Lung (tissue), 12 donors: ENCODE data around the gene LIPF. TPM values are rescaled to one million over a fixed set of nuclear protein-coding genes. Genes with fewer than 3 reads are reported as not detected.
"Not testable (repeated sequence)": the region's sequence is repeated elsewhere in the genome, so short reads cannot be mapped to it uniquely, and the experiment has no call there.

ENCODE experiments used
- ATAC-seq: fragments of 200-7000 bp; cut with Tn5 transposase; one replicate; pipeline ENCODE4 v1.9.1; 2020; ENCODE audit warnings: moderate number of reproducible peaks; ENCODE audit not compliant: insufficient read depth, low FRiP score
- DNase-seq, 3 donors: peaks; one replicate each; pipeline ENCODE4 v3.0.0-alpha.2; 2013 to 2017
- H3K27ac ChIP-seq, 2 donors: one replicate each; pipeline ENCODE4 v1.5.1; 2013; ENCODE audit warnings: mild to moderate bottlenecking in 2 of 2, moderate library complexity in 2 of 2, control low read depth in 1 of 2, inconsistent platforms in 1 of 2, low read depth in 1 of 2, low read length in 1 of 2
- H3K27me3 ChIP-seq, 3 donors: one replicate each; pipeline ENCODE4 v1.5.1; 2013; ENCODE audit warnings: low read length in 2 of 3; ENCODE audit not compliant: control insufficient read depth in 3 of 3, insufficient read depth in 3 of 3
- H3K36me3 ChIP-seq, 4 donors: one replicate each; pipeline ENCODE4 v1.5.1; 2013; ENCODE audit warnings: low read length in 4 of 4, mild to moderate bottlenecking in 1 of 4, moderate library complexity in 1 of 4; ENCODE audit not compliant: control insufficient read depth in 4 of 4, insufficient read depth in 4 of 4
- H3K4me1 ChIP-seq, 5 donors: one replicate each; pipeline ENCODE4 v1.5.1; 2013; ENCODE audit warnings: low read length in 5 of 5, mild to moderate bottlenecking in 2 of 5, moderate library complexity in 1 of 5; ENCODE audit not compliant: control insufficient read depth in 5 of 5, insufficient read depth in 5 of 5
- H3K4me3 ChIP-seq: one replicate; pipeline ENCODE4 v1.5.1; 2013; ENCODE audit warnings: mild to moderate bottlenecking, control low read depth, moderate library complexity
- H3K9ac ChIP-seq, 2 donors: one replicate each; pipeline ENCODE4 v1.5.1; 2013; ENCODE audit warnings: low read length in 2 of 2, control low read depth in 1 of 2; ENCODE audit not compliant: insufficient read depth in 1 of 2
- H3K9me3 ChIP-seq, 4 donors: one replicate each; pipeline ENCODE4 v1.5.1; 2013; ENCODE audit warnings: low read length in 3 of 4, mild to moderate bottlenecking in 1 of 4, moderate library complexity in 1 of 4; ENCODE audit not compliant: control insufficient read depth in 4 of 4, insufficient read depth in 3 of 4
- CTCF ChIP-seq: IDR thresholded peaks from 2 replicates; pipeline ENCODE4 v1.5.1; 2012; ENCODE audit warnings: mild to moderate bottlenecking; ENCODE audit errors: control extremely low read depth, extremely low read depth
- WGBS, 2 donors: extraction: QIAGEN DNeasy Blood & Tissue Kit; methylation state at CpG; one replicate each; pipeline ENCODE4 v1.1.7; 2013; 5-methylcytosine and 5-hydroxymethylcytosine counted together
- polyA plus RNA-seq, 2 donors: library from polyadenylated mRNA; stranded (reverse); fragments of 200-250 nt; gene quantifications; one replicate each; pipeline ENCODE4 v1.2.1, GENCODE V29; 2013
- total RNA-seq, 2 donors: library from RNA; depleted of rRNA in 1 of 2; stranded (reverse); fragments of >200 nt in 1 of 2; gene quantifications; one replicate each; pipeline ENCODE4 v1.2.1, GENCODE V29; 2014 to 2021
- donor health status: control.
- donor health status: control.
- donor health status: Bipolar disorder and iron deficiency.
- donor health status: healthy.
- donor health status: DM: yes; HTN: yes; CAD: no.

Gene LIPF
- total and polyA plus RNA-seq, 4 donors: 0.22 TPM; not detected in 3

- DNase-seq (no peak), ATAC-seq (no peak)
- no peak for TF ChIP-seq CTCF
- Histone ChIP-seq H3K9me3 (no peaks in the 10 kb centered on the region), H3K9ac (no peak overlapping the region), H3K4me1 (no peaks in the 10 kb centered on the region), H3K4me3 (no peak overlapping the region), H3K27me3 (no peaks in the 10 kb centered on the region), H3K27ac (no peak overlapping the region), H3K36me3 (no peaks in the 10 kb centered on the region)
- WGBS, 2 donors: 81 to 89% methylated on average over 3 of the region's 3 CpGs
These were observed 4.3 kb upstream of the LIPF start for GRCh38 chr10:88659725-88660597.

GRCh38 chr10:88660598-88660884 lies 3.7 kb upstream of the LIPF start:
- Histone ChIP-seq H3K4me1 (no peaks in the 10 kb centered on the region), H3K4me3 (no peak overlapping the region), H3K9me3 (no peaks in the 10 kb centered on the region), H3K27me3 (no peaks in the 10 kb centered on the region), H3K27ac (no peak overlapping the region), H3K9ac (no peak overlapping the region), H3K36me3 (no peaks in the 10 kb centered on the region)
- DNase-seq (no peak), ATAC-seq (no peak)
- TF ChIP-seq CTCF: no peak
- WGBS, 2 donors: 52 to 53% methylated on average over 3 of the region's 3 CpGs

- ATAC-seq (no peak), DNase-seq (peak in 1 of 3 donors; percentile 8)
- Histone ChIP-seq H3K4me1 (no peaks in the 10 kb centered on the region), H3K9ac (no peak overlapping the region), H3K27me3 (no peaks in the 10 kb centered on the region), H3K9me3 (no peaks in the 10 kb centered on the region), H3K27ac (no peak overlapping the region), H3K36me3 (no peaks in the 10 kb centered on the region), H3K4me3 (no peak overlapping the region)
- no peak for TF ChIP-seq CTCF
These were observed 3.2 kb upstream of the LIPF start for GRCh38 chr10:88661018-88661417.

GRCh38 chr10:88661577-88661976 lies 2.7 kb upstream of the LIPF start:
- ATAC-seq: no peak
- Histone ChIP-seq H3K4me1 (no peaks in the 10 kb centered on the region), H3K9ac (no peak overlapping the region), H3K27me3 (no peaks in the 10 kb centered on the region), H3K4me3 (no peak overlapping the region), H3K36me3 (no peaks in the 10 kb centered on the region), H3K9me3 (no peaks in the 10 kb centered on the region), H3K27ac (no peak overlapping the region)
- DNase-seq: no peak
- TF ChIP-seq CTCF: no peak

- not testable (repeated sequence) for H3K4me3 ChIP-seq, H3K27ac ChIP-seq, DNase-seq, H3K9me3 ChIP-seq, H3K36me3 ChIP-seq, H3K9ac ChIP-seq, H3K4me1 ChIP-seq, ATAC-seq, H3K27me3 ChIP-seq
- 92 to 94% methylated on average over 2 of the region's 2 CpGs for WGBS, 2 donors
These were observed 1.1 kb upstream of the LIPF start for GRCh38 chr10:88663153-88663552.
